Measurements from ENCODE around the gene THUMPD2.

GRCh38 chr2:39816845-39817244 is 37.8 kb upstream of the THUMPD2 start:
- TF ChIP-seq, protein P1, sequence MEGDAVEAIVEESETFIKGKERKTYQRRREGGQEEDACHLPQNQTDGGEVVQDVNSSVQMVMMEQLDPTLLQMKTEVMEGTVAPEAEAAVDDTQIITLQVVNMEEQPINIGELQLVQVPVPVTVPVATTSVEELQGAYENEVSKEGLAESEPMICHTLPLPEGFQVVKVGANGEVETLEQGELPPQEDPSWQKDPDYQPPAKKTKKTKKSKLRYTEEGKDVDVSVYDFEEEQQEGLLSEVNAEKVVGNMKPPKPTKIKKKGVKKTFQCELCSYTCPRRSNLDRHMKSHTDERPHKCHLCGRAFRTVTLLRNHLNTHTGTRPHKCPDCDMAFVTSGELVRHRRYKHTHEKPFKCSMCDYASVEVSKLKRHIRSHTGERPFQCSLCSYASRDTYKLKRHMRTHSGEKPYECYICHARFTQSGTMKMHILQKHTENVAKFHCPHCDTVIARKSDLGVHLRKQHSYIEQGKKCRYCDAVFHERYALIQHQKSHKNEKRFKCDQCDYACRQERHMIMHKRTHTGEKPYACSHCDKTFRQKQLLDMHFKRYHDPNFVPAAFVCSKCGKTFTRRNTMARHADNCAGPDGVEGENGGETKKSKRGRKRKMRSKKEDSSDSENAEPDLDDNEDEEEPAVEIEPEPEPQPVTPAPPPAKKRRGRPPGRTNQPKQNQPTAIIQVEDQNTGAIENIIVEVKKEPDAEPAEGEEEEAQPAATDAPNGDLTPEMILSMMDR (optimal IDR thresholded peaks at IDR 0.05 in 1 of 3, IDR thresholded peaks at IDR 0.05 in 1 of 3, conservative IDR thresholded peaks at IDR 0.05 in 1 of 3; ENCODE audit: extremely low read depth in 1 of 3, insufficient read depth in 2 of 3, low read length in 3 of 3), result no peak
- no peak for TF ChIP-seq EZH2 (IDR thresholded peaks at IDR 0.05; ENCODE audit: low read length)

Data from keratinocyte (primary cell).